ENCODE data around the gene ITGB4.
A peak's percentile ranks its signal among the peaks of the same experiment; 100 is the strongest.

The ITGB4 gene

GRCh38 chr17:75779250-75779986 is 58.2 kb downstream of the ITGB4 start:
- peak overlapping the region; percentile 63 for H3K27ac ChIP-seq (ENCODE audit: low read length)
- H3K4me1 ChIP-seq (ENCODE audit: control insufficient read depth, low read depth, low read length) = peaks cover 13% of the 10 kb centered on the region
- H3K9ac ChIP-seq (ENCODE audit: low read length) = peak overlapping the region; percentile 96
- H3K4me3 ChIP-seq (ENCODE audit: low read length) = peak overlapping the region; percentile 95
- no peaks in the 10 kb centered on the region for H3K27me3 ChIP-seq (ENCODE audit: control insufficient read depth, insufficient read depth, low read length)
- peaks cover 24% of the 10 kb centered on the region for H3K36me3 ChIP-seq (ENCODE audit: control insufficient read depth, low read depth, low read length)
- no peaks in the 10 kb centered on the region for H3K9me3 ChIP-seq (ENCODE audit: control insufficient read depth, low read depth, low read length)

GRCh38 chr17:75779987-75780889 is 59.0 kb downstream of the ITGB4 start:
- Histone ChIP-seq H3K9ac (ENCODE audit: low read length) (no peak overlapping the region), H3K4me1 (ENCODE audit: control insufficient read depth, low read depth, low read length) (peaks cover 13% of the 10 kb centered on the region), H3K9me3 (ENCODE audit: control insufficient read depth, low read depth, low read length) (no peaks in the 10 kb centered on the region), H3K27ac (ENCODE audit: low read length) (no peak overlapping the region), H3K4me3 (ENCODE audit: low read length) (peak overlapping the region; percentile 25), H3K36me3 (ENCODE audit: control insufficient read depth, low read depth, low read length) (peaks cover 24% of the 10 kb centered on the region), H3K27me3 (ENCODE audit: control insufficient read depth, insufficient read depth, low read length) (no peaks in the 10 kb centered on the region)

GRCh38 chr17:75783069-75783783 is 62.0 kb downstream of the ITGB4 start:
- Histone ChIP-seq H3K27me3 (ENCODE audit: control insufficient read depth, insufficient read depth, low read length) (no peaks in the 10 kb centered on the region), H3K4me1 (ENCODE audit: control insufficient read depth, low read depth, low read length) (peaks cover 23% of the 10 kb centered on the region), H3K4me3 (ENCODE audit: low read length) (peak overlapping the region; percentile 86), H3K9ac (ENCODE audit: low read length) (no peak overlapping the region), H3K9me3 (ENCODE audit: control insufficient read depth, low read depth, low read length) (no peaks in the 10 kb centered on the region), H3K27ac (ENCODE audit: low read length) (no peak overlapping the region), H3K36me3 (ENCODE audit: control insufficient read depth, low read depth, low read length) (peaks cover 6% of the 10 kb centered on the region)

GRCh38 chr17:75783803-75784472 is 62.7 kb downstream of the ITGB4 start:
- H3K9ac ChIP-seq (ENCODE audit: low read length) = peak overlapping the region; percentile 99
- no peaks in the 10 kb centered on the region for H3K36me3 ChIP-seq (ENCODE audit: control insufficient read depth, low read depth, low read length)
- H3K9me3 ChIP-seq (ENCODE audit: control insufficient read depth, low read depth, low read length) = no peaks in the 10 kb centered on the region
- H3K27me3 ChIP-seq (ENCODE audit: control insufficient read depth, insufficient read depth, low read length) = no peaks in the 10 kb centered on the region
- no peak overlapping the region for H3K27ac ChIP-seq (ENCODE audit: low read length)
- H3K4me3 ChIP-seq (ENCODE audit: low read length) = peak overlapping the region; percentile 86
- peaks cover 23% of the 10 kb centered on the region for H3K4me1 ChIP-seq (ENCODE audit: control insufficient read depth, low read depth, low read length)

- H3K4me1 ChIP-seq (ENCODE audit: control insufficient read depth, low read depth, low read length) = peaks cover 23% of the 10 kb centered on the region
- peak within 1 kb of the TSS; percentile 86 for H3K4me3 ChIP-seq (ENCODE audit: low read length)
- H3K36me3 ChIP-seq (ENCODE audit: control insufficient read depth, low read depth, low read length) = no peaks in the 10 kb centered on the region
- peak within 1 kb of the TSS; percentile 99 for H3K9ac ChIP-seq (ENCODE audit: low read length)
- no peaks in the 10 kb centered on the region for H3K9me3 ChIP-seq (ENCODE audit: control insufficient read depth, low read depth, low read length)
- no peaks in the 10 kb centered on the region for H3K27me3 ChIP-seq (ENCODE audit: control insufficient read depth, insufficient read depth, low read length)
- H3K27ac ChIP-seq (ENCODE audit: low read length) = peak within 1 kb of the TSS; percentile 99
Measured at GRCh38 chr17:75784473-75785015, 63.3 kb downstream of the ITGB4 start, which contains the start of gene UNK. TSS of gene UNK (plus strand) at chr17:75784806. CDS start at chr17:75784881, 75 bp downstream.

- H3K9ac ChIP-seq (ENCODE audit: low read length) = peak overlapping the region; percentile 99
- no peaks in the 10 kb centered on the region for H3K27me3 ChIP-seq (ENCODE audit: control insufficient read depth, insufficient read depth, low read length)
- H3K27ac ChIP-seq (ENCODE audit: low read length) = peak overlapping the region; percentile 99
- H3K4me1 ChIP-seq (ENCODE audit: control insufficient read depth, low read depth, low read length) = peaks cover 23% of the 10 kb centered on the region
- peak overlapping the region; percentile 86 for H3K4me3 ChIP-seq (ENCODE audit: low read length)
- no peaks in the 10 kb centered on the region for H3K36me3 ChIP-seq (ENCODE audit: control insufficient read depth, low read depth, low read length)
- H3K9me3 ChIP-seq (ENCODE audit: control insufficient read depth, low read depth, low read length) = no peaks in the 10 kb centered on the region
Measured at GRCh38 chr17:75785016-75785890, 64.0 kb downstream of the ITGB4 start.

- no peak overlapping the region for H3K4me3 ChIP-seq (ENCODE audit: low read length)
- no peak overlapping the region for H3K9ac ChIP-seq (ENCODE audit: low read length)
- no peaks in the 10 kb centered on the region for H3K9me3 ChIP-seq (ENCODE audit: control insufficient read depth, low read depth, low read length)
- H3K4me1 ChIP-seq (ENCODE audit: control insufficient read depth, low read depth, low read length) = peaks cover 2% of the 10 kb centered on the region
- H3K27me3 ChIP-seq (ENCODE audit: control insufficient read depth, insufficient read depth, low read length) = no peaks in the 10 kb centered on the region
- H3K27ac ChIP-seq (ENCODE audit: low read length) = no peak overlapping the region
- peaks cover 31% of the 10 kb centered on the region for H3K36me3 ChIP-seq (ENCODE audit: control insufficient read depth, low read depth, low read length)
Measured at GRCh38 chr17:75791254-75791653, 70.0 kb downstream of the ITGB4 start.

GRCh38 chr17:75793460-75793859 is 72.2 kb downstream of the ITGB4 start:
- H3K4me1 ChIP-seq (ENCODE audit: control insufficient read depth, low read depth, low read length) = no peaks in the 10 kb centered on the region
- no peaks in the 10 kb centered on the region for H3K9me3 ChIP-seq (ENCODE audit: control insufficient read depth, low read depth, low read length)
- H3K36me3 ChIP-seq (ENCODE audit: control insufficient read depth, low read depth, low read length) = peaks cover 39% of the 10 kb centered on the region
- no peak overlapping the region for H3K9ac ChIP-seq (ENCODE audit: low read length)
- no peaks in the 10 kb centered on the region for H3K27me3 ChIP-seq (ENCODE audit: control insufficient read depth, insufficient read depth, low read length)
- H3K27ac ChIP-seq (ENCODE audit: low read length) = no peak overlapping the region
- no peak overlapping the region for H3K4me3 ChIP-seq (ENCODE audit: low read length)

- Histone ChIP-seq H3K27ac (ENCODE audit: low read length) (no peak overlapping the region), H3K9me3 (ENCODE audit: control insufficient read depth, low read depth, low read length) (no peaks in the 10 kb centered on the region), H3K9ac (ENCODE audit: low read length) (no peak overlapping the region), H3K27me3 (ENCODE audit: control insufficient read depth, insufficient read depth, low read length) (no peaks in the 10 kb centered on the region), H3K4me3 (ENCODE audit: low read length) (no peak overlapping the region), H3K36me3 (ENCODE audit: control insufficient read depth, low read depth, low read length) (peaks cover 47% of the 10 kb centered on the region), H3K4me1 (ENCODE audit: control insufficient read depth, low read depth, low read length) (no peaks in the 10 kb centered on the region)
Measured at GRCh38 chr17:75795820-75796607, 74.8 kb downstream of the ITGB4 start.
